K562 (cell line): ENCODE measurements around the gene SFN. TPM values are rescaled to one million over a fixed set of nuclear protein-coding genes. Genes with fewer than 3 reads are reported as not detected.

Source experiments
- BACH1 ChIP-seq: fragments of 200-800 bp; sonication (Bioruptor generic); IDR thresholded peaks from 2 replicates; pipeline ENCODE4 v1.6.1; 2016; ENCODE audit warnings: missing genetic modification characterization, missing compliant biosample characterization
- E2F5 ChIP-seq: sonication (generic); formaldehyde crosslinking; IDR thresholded peaks from 2 replicates; pipeline ENCODE4 v1.8.0; 2022; ENCODE audit warnings: mild to moderate bottlenecking, missing genetic modification reagents
- FOXJ3 ChIP-seq: sonication (generic); formaldehyde crosslinking; IDR thresholded peaks from 2 replicates; pipeline ENCODE4 v1.4.0; 2020; ENCODE audit warnings: mild to moderate bottlenecking, missing genetic modification reagents
- L3MBTL2 ChIP-seq: fragments of 450-650 bp; IDR thresholded peaks from 2 replicates; pipeline ENCODE4 v1.6.1; 2016; ENCODE audit warnings: mild to moderate bottlenecking, moderate library complexity
- MTA2 ChIP-seq: fragments of 450-650 bp; IDR thresholded peaks from 2 replicates; pipeline ENCODE4 v1.6.1; 2016; ENCODE audit warnings: low read depth
- NELFE ChIP-seq: IDR thresholded peaks from 2 replicates; pipeline ENCODE4 v1.6.1; 2011; ENCODE audit warnings: mild to moderate bottlenecking; ENCODE audit not compliant: insufficient read depth, insufficient read length
- RBM14 ChIP-seq: fragments of 200-400 bp; formaldehyde crosslinking; IDR thresholded peaks from 2 replicates; pipeline ENCODE4 v1.6.1; 2018; ENCODE audit warnings: low read depth, mild to moderate bottlenecking, low read length, moderate library complexity, borderline replicate concordance; ENCODE audit not compliant: insufficient read depth
- RERE ChIP-seq: sonication (generic); formaldehyde crosslinking; IDR thresholded peaks from 2 replicates; pipeline ENCODE4 v1.8.0; 2023; ENCODE audit warnings: missing genetic modification reagents, mild to moderate bottlenecking, borderline replicate concordance
- SMAD1 ChIP-seq: fragments of 150-350 bp; IDR thresholded peaks from 2 replicates; pipeline ENCODE4 v1.6.1; 2014; ENCODE audit warnings: low read length, low read depth; ENCODE audit not compliant: partially characterized antibody
- SNIP1 ChIP-seq: fragments of 450-650 bp; IDR thresholded peaks from 2 replicates; pipeline ENCODE4 v1.7.1; 2017; ENCODE audit warnings: low read depth, mild to moderate bottlenecking
- ZNF3 ChIP-seq: fragments of 250-450 bp; sonication (Bioruptor Pico); IDR thresholded peaks from 2 replicates; pipeline ENCODE4 v1.5.0; 2021; ENCODE audit warnings: mild to moderate bottlenecking, moderate library complexity
- ZNF384 ChIP-seq: IDR thresholded peaks from 2 replicates; pipeline ENCODE4 v1.6.1; 2012; ENCODE audit warnings: low read depth, low read length, improper control_type of control experiment
- polyA plus RNA-seq, 8 experiments: library from polyadenylated mRNA; depleted of rRNA in 4 of 8; stranded (reverse) in 5 of 8; unstranded in 3 of 8; fragments of >200 nt; fragmentation: Nextera tagmentation in 2 of 8; fragmentation: Illumina TruSeq in 1 of 8; extraction: Ambion mirVana in 2 of 8; extraction: Trizol in 1 of 8; gene quantifications; 2 replicates each; pipeline versions ENCODE4 v1.2.1 to v1.2.3, GENCODE V29; 2011 to 2014; ENCODE audit warnings: inconsistent platforms in 1 of 8, missing spikeins in 1 of 8
- total RNA-seq, 7 experiments: library from RNA; depleted of rRNA in 6 of 7; stranded (reverse); fragments of >200 nt in 6 of 7; fragmentation: Illumina TruSeq in 2 of 7; extraction: Trizol in 2 of 7; gene quantifications; 2 replicates each; pipeline versions ENCODE4 v1.2.1 to v1.2.3, GENCODE V29; 2011 to 2021; ENCODE audit warnings: low replicate concordance in 1 of 7
- TF ChIP-seq, protein P1 (sequence below): sonication (generic); formaldehyde crosslinking; IDR thresholded peaks from 2 replicates; pipeline ENCODE4 v1.8.0; 2023; ENCODE audit warnings: mild to moderate bottlenecking, missing genetic modification reagents
- TF ChIP-seq, protein P2 (sequence below): fragments of 250-450 bp; sonication (Bioruptor Pico); IDR thresholded peaks from 2 replicates; pipeline ENCODE4 v1.8.0; 2022; ENCODE audit warnings: moderate library complexity, mild to moderate bottlenecking, inconsistent platforms
- TF ChIP-seq, protein P3 (sequence below): sonication (generic); formaldehyde crosslinking; IDR thresholded peaks from 2 replicates; pipeline ENCODE4 v1.8.1; 2023; ENCODE audit warnings: mild to moderate bottlenecking, missing genetic modification reagents

The SFN gene
- total and polyA plus RNA-seq, 9 of the 15 experiments (the other 6 are each of a cell fraction or from before 2014, with no cell fraction given), result 0.10 to 3.8 (median 2.0) TPM

DNA sequence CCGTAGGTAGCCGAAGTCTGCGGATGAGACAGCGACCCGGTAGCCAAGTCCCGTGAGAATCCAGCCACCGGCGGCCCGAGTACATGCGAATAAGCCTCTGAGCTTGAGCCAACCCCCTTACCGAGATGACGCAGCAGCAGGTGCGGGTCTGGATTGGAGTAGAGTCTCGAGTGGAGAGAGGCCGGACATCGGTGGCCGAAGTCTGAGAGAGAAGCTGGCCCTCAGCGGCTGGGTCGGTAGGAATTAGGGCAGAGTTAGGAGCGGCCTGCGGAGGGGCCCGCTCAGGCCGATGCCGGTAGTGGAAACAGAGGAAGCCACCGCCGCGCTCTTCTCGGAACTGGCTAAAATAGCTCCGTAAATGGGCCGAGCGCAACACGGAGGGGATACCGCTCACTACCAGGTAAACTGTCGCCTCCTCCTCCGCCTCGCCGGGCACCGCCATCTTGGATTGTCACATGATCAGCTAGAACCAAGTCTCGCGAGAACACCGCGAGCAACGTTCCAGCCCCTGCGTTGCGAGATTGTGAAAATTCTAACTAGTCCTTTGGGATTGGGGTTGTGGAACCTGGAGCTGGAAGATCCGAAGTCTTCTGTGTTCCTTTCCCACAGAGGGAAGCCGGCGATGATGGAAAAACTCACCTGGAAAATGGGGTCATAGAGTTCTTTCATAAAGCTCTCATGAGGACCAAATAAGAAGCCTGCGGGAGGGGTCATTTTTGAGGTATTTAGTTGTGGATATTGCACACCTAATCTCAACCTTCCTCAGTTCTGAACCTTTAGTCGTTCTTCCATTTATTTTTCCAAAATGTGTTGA lies 37.3 kb downstream of the SFN start, which contains the start of gene GPATCH3 (continued):
- no peak for TF ChIP-seq FOXJ3 (CRISPR knock-in tag)
- peak; percentile 68 for TF ChIP-seq SMAD1
- no peak for TF ChIP-seq MTA2
- TF ChIP-seq ZNF3 (CRISPR knock-in tag), result no peak
- no peak for TF ChIP-seq RERE (CRISPR knock-in tag)
- TF ChIP-seq NELFE, result no peak
- TF ChIP-seq, protein P1, sequence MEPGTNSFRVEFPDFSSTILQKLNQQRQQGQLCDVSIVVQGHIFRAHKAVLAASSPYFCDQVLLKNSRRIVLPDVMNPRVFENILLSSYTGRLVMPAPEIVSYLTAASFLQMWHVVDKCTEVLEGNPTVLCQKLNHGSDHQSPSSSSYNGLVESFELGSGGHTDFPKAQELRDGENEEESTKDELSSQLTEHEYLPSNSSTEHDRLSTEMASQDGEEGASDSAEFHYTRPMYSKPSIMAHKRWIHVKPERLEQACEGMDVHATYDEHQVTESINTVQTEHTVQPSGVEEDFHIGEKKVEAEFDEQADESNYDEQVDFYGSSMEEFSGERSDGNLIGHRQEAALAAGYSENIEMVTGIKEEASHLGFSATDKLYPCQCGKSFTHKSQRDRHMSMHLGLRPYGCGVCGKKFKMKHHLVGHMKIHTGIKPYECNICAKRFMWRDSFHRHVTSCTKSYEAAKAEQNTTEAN (CRISPR knock-in tag), result no peak
- TF ChIP-seq ZNF384, result no peak
- TF ChIP-seq E2F5, result 0 out of 2 replicates have a peak, but pooled peaks have one; percentile 53
- no peak for TF ChIP-seq BACH1 (tag)
- TF ChIP-seq, protein P2, sequence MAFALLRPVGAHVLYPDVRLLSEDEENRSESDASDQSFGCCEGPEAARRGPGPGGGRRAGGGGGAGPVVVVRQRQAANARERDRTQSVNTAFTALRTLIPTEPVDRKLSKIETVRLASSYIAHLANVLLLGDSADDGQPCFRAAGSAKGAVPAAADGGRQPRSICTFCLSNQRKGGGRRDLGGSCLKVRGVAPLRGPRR (CRISPR knock-in tag), result no peak; the same call in 1 of the 2 replicates
- no peak for TF ChIP-seq RBM14
- TF ChIP-seq L3MBTL2, result peak; percentile 62
- TF ChIP-seq SNIP1, result no peak
- TF ChIP-seq, protein P3, sequence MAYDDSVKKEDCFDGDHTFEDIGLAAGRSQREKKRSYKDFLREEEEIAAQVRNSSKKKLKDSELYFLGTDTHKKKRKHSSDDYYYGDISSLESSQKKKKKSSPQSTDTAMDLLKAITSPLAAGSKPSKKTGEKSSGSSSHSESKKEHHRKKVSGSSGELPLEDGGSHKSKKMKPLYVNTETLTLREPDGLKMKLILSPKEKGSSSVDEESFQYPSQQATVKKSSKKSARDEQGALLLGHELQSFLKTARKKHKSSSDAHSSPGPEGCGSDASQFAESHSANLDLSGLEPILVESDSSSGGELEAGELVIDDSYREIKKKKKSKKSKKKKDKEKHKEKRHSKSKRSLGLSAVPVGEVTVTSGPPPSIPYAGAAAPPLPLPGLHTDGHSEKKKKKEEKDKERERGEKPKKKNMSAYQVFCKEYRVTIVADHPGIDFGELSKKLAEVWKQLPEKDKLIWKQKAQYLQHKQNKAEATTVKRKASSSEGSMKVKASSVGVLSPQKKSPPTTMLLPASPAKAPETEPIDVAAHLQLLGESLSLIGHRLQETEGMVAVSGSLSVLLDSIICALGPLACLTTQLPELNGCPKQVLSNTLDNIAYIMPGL, result no peak
